ENCODE results near the gene OXCT1. TPM values are rescaled to one million over a fixed set of nuclear protein-coding genes. Genes with fewer than 3 reads are reported as not detected.

The OXCT1 gene
- total and polyA plus RNA-seq, 2 of the 4 experiments (the other 2 are of a cell fraction): 14.2 to 16.3 TPM

GRCh38 chr5:41852293-41852692 lies 17.9 kb downstream of the OXCT1 start:
- dilution Hi-C loops (cut with HindIII; ENCODE audit: low sequenced_read_pairs, unreplicated experiment): no loop called here
- ChIA-PET CTCF (no interaction called here), POLR2A (ENCODE audit: unreplicated experiment) (no interaction called here)
- Histone ChIP-seq H3K9me3 (ENCODE audit: control insufficient read depth, insufficient read depth, low read length) (no peaks in the 10 kb centered on the region), H3K36me3 (ENCODE audit: control insufficient read depth, insufficient read depth, low read length) (peaks cover 13% of the 10 kb centered on the region), H3K4me3 (ENCODE audit: insufficient read depth, low read depth, low read length) (no peak overlapping the region), H2BK5ac (ENCODE audit: low read depth, low read length, poor library complexity, severe bottlenecking) (no peak overlapping the region), H4K91ac (ENCODE audit: insufficient read depth, low read depth, low read length) (no peak overlapping the region), H4K5ac (ENCODE audit: low read depth, low read length) (no peak overlapping the region), H2BK20ac (ENCODE audit: low read depth, low read length) (no peak overlapping the region), H3K4ac (ENCODE audit: low read depth, low read length) (no peak overlapping the region), H2BK120ac (ENCODE audit: low read depth, low read length) (no peak overlapping the region), H2AK9ac (replicated peaks; ENCODE audit: low read depth, low read length, poor library complexity) (no peak overlapping the region), H3K14ac (replicated peaks; ENCODE audit: low read depth, low read length) (no peak overlapping the region), H3K79me1 (ENCODE audit: low read depth in 1 of 2, low read length in 2 of 2) (peaks cover 0 to 4% of the 10 kb centered on the region in 2 experiments; a peak in 1 of 4 replicates), H2BK15ac (ENCODE audit: low read depth, low read length) (no peak overlapping the region), H3K4me1 (ENCODE audit: control insufficient read depth, insufficient read depth, low read length) (no peaks in the 10 kb centered on the region), H3K4me2 (ENCODE audit: low read depth, low read length) (no peak overlapping the region), H3K56ac (ENCODE audit: extremely low read depth, insufficient read depth, low read length) (no peak overlapping the region), H3K9ac (ENCODE audit: low read depth, low read length) (no peak overlapping the region), H3K27me3 (ENCODE audit: control insufficient read depth, insufficient read depth, low read length) (no peaks in the 10 kb centered on the region), H3K23ac (ENCODE audit: low read depth, low read length) (no peak overlapping the region), H3K27ac (ENCODE audit: insufficient read depth, low read length) (no peak overlapping the region), H3K9me1 (ENCODE audit: insufficient read depth, low read length) (no peaks in the 10 kb centered on the region), H3K18ac (ENCODE audit: low read depth, low read length) (no peak overlapping the region), H4K8ac (ENCODE audit: low read depth in 2 of 2, low read length in 2 of 2) (no peak overlapping the region), H2AFZ (replicated peaks; ENCODE audit: low read length, poor library complexity) (no peak overlapping the region), H2AK5ac (ENCODE audit: low read depth, low read length) (no peak overlapping the region), H4K20me1 (ENCODE audit: insufficient read depth, low read length) (no peaks in the 10 kb centered on the region)
- no CpG with 5 or more reads among the region's 2 CpGs for WGBS, 2 experiments (ENCODE audit: extremely low coverage in 2 of 2, insufficient read length in 1 of 2)
- TF ChIP-seq POLR2A (IDR thresholded peaks at IDR 0.05; ENCODE audit: low read depth, low read length): no peak
- no peak for TF ChIP-seq RFX5 (IDR thresholded peaks at IDR 0.05; ENCODE audit: low read depth, low read length)
- no peak for TF ChIP-seq CEBPB (IDR thresholded peaks at IDR 0.05; ENCODE audit: low read depth, low read length)
- no peak for TF ChIP-seq NFE2L2 (IDR thresholded peaks at IDR 0.05; ENCODE audit: low read depth, low read length)
- no peak for TF ChIP-seq SMC3 (IDR thresholded peaks at IDR 0.05; ENCODE audit: low read depth, low read length)
- no peak for TF ChIP-seq MXI1 (IDR thresholded peaks at IDR 0.05; ENCODE audit: borderline replicate concordance, low read depth, low read length)
- TF ChIP-seq BHLHE40 (IDR thresholded peaks at IDR 0.05; ENCODE audit: low read depth, low read length): no peak
- TF ChIP-seq MAFK (IDR thresholded peaks at IDR 0.05; ENCODE audit: low read depth, low read length): no peak
- no peak for TF ChIP-seq FOS (IDR thresholded peaks at IDR 0.05; ENCODE audit: low read depth, low read length)
- no peak for TF ChIP-seq RCOR1 (IDR thresholded peaks at IDR 0.05; ENCODE audit: insufficient replicate concordance, low read length)
- TF ChIP-seq RAD21 (IDR thresholded peaks at IDR 0.05; ENCODE audit: low read length): no peak
- no peak for TF ChIP-seq CHD1 (IDR thresholded peaks at IDR 0.05; ENCODE audit: low read depth, low read length)
- TF ChIP-seq ELK1 (IDR thresholded peaks at IDR 0.05; ENCODE audit: borderline replicate concordance, low read depth, low read length): no peak
- DNase-seq (no peak), ATAC-seq (ENCODE audit: low read depth) (no peak)
- in situ Hi-C loops (cut with MboI; ENCODE audit: low sequenced_read_pairs): loop anchor here (10.0 to 25.0 kb wide), 3 partner anchors 193 to 910 kb away; partner anchors contain the start of gene CCDC152
- intact Hi-C loops (cut with micrococcal nuclease): loop anchor here (5.0 kb wide), 1 partner anchor 435 kb away; no protein-coding TSS in a partner anchor
- no TSS peak for BruUV-seq (replicated peaks)
